H1 (cell line): ENCODE data around the gene POLD4. TPM values are rescaled to one million over a fixed set of nuclear protein-coding genes. Genes with fewer than 3 reads are reported as not detected.

ENCODE experiments used
- CTCF ChIA-PET: fragments of 300-600 bp; sonication (Branson Sonifier 250); formaldehyde crosslinking; loops from one replicate; lab custom pipeline; 2021; ENCODE audit not compliant: partially characterized antibody; lab: Charles Lee
- POLR2A ChIA-PET: fragments of 300-600 bp; sonication (Branson Sonifier 250); formaldehyde crosslinking; loops from one replicate; lab custom pipeline; 2021; ENCODE audit warnings: inconsistent platforms; ENCODE audit not compliant: partially characterized antibody; lab: Charles Lee
- DNase-seq, 2 experiments: peaks; one replicate each; pipeline versions ENCODE4 v3.0.0 to v3.0.0-alpha.2; 2010 to 2022; ENCODE audit warnings: low spot score in 2 of 2, low read depth in 1 of 2, mixed read lengths in 1 of 2
- FAIRE-seq: peaks from 2 replicates; lab custom pipeline; 2011; peaks lifted over from hg19 to GRCh38; lab: Jason Lieb, UNC
- H2AFZ ChIP-seq: 2 replicates; pipeline ENCODE4 v1.8.1; 2012; ENCODE audit warnings: low read length, inconsistent platforms
- H2AK5ac ChIP-seq: 2 replicates; pipeline ENCODE4 v1.6.1; 2013; ENCODE audit warnings: low read depth, low read length
- H2BK120ac ChIP-seq: replicated peaks from 2 replicates; pipeline ENCODE3; 2013; ENCODE audit warnings: low read depth, low read length, inconsistent platforms
- H2BK12ac ChIP-seq: 2 replicates; pipeline ENCODE4 v1.6.1; 2013; ENCODE audit warnings: low read depth, low read length
- H2BK15ac ChIP-seq: 2 replicates; pipeline ENCODE4 v1.6.1; 2013; ENCODE audit warnings: low read length
- H2BK20ac ChIP-seq: 2 replicates; pipeline ENCODE4 v1.6.1; 2013; ENCODE audit warnings: low read length
- H2BK5ac ChIP-seq: 2 replicates; pipeline ENCODE4 v1.6.1; 2013; ENCODE audit warnings: low read depth, low read length
- H3K14ac ChIP-seq: 2 replicates; pipeline ENCODE4 v1.6.1; 2013; ENCODE audit warnings: inconsistent platforms; ENCODE audit not compliant: insufficient read length
- H3K18ac ChIP-seq: 2 replicates; pipeline ENCODE4 v1.6.1; 2013; ENCODE audit warnings: low read length; ENCODE audit errors: extremely low read depth
- H3K23ac ChIP-seq: 2 replicates; pipeline ENCODE4 v1.6.1; 2013; ENCODE audit warnings: inconsistent platforms; ENCODE audit not compliant: insufficient read length
- H3K23me2 ChIP-seq: 2 replicates; pipeline ENCODE4 v1.6.1; 2013; ENCODE audit warnings: low read depth, low read length
- H3K27ac ChIP-seq: 2 replicates; pipeline ENCODE4 v1.6.1; 2011; ENCODE audit warnings: low read depth, low read length, inconsistent platforms
- H3K27me3 ChIP-seq, 4 experiments: replicated peaks in 1 of 4; 1 replicate in 1 of 4; 2 replicates in 3 of 4; pipeline versions ENCODE4 v1.6.1 to v1.8.1; 2011 to 2013; ENCODE audit warnings: low read length in 3 of 4, mild to moderate bottlenecking in 3 of 4, inconsistent platforms in 2 of 4, mixed read lengths in 2 of 4, moderate library complexity in 1 of 4; ENCODE audit not compliant: control insufficient read depth in 3 of 4, insufficient read depth in 3 of 4; ENCODE audit errors: extremely low read depth in 1 of 4
- H3K36me3 ChIP-seq, 4 experiments: 2 replicates each; pipeline versions ENCODE4 v1.6.1 to v1.8.1; 2011 to 2013; ENCODE audit warnings: mild to moderate bottlenecking in 4 of 4, low read length in 3 of 4, moderate library complexity in 2 of 4, control low read depth in 1 of 4, inconsistent platforms in 1 of 4; ENCODE audit not compliant: insufficient read depth in 4 of 4, control insufficient read depth in 2 of 4
- H3K4ac ChIP-seq: replicated peaks from 2 replicates; pipeline ENCODE3; 2013; ENCODE audit warnings: low read length, low read depth, mixed read lengths, inconsistent platforms; ENCODE audit not compliant: insufficient read length
- H3K4me1 ChIP-seq, 4 experiments: replicated peaks in 1 of 4; 1 replicate in 1 of 4; 2 replicates in 3 of 4; pipeline versions ENCODE4 v1.6.1 to v1.8.1; 2011 to 2013; ENCODE audit warnings: low read length in 3 of 4, inconsistent platforms in 2 of 4, mixed read lengths in 1 of 4; ENCODE audit not compliant: insufficient read depth in 4 of 4, control insufficient read depth in 3 of 4
- H3K4me2 ChIP-seq, 2 experiments: 2 replicates each; pipeline versions ENCODE4 v1.6.1 to v1.8.1; 2011 to 2013; ENCODE audit warnings: low read depth in 2 of 2, low read length in 2 of 2, control low read depth in 1 of 2, inconsistent platforms in 1 of 2, mild to moderate bottlenecking in 1 of 2; ENCODE audit not compliant: insufficient read depth in 1 of 2
- H3K4me3 ChIP-seq, 4 experiments: fragments of 200-600, 300-600 bp in 1 of 4; sonication (generic), shearing (Covaris generic), sonication (Bioruptor Twin) in 1 of 4; 2 replicates each; pipeline versions ENCODE4 v1.5.1 to v1.8.1; 2011 to 2016; ENCODE audit warnings: low read length in 4 of 4, low read depth in 3 of 4, control low read depth in 2 of 4, inconsistent platforms in 2 of 4, mild to moderate bottlenecking in 2 of 4, mixed read lengths in 1 of 4, moderate library complexity in 1 of 4; ENCODE audit not compliant: insufficient read depth in 2 of 4; ENCODE audit errors: extremely low read depth in 1 of 4
- H3K56ac ChIP-seq: replicated peaks from 2 replicates; pipeline ENCODE3; 2013; ENCODE audit warnings: low read depth, mild to moderate bottlenecking, mixed read lengths, low read length, inconsistent platforms; ENCODE audit not compliant: insufficient read length
- H3K79me1 ChIP-seq: 2 replicates; pipeline ENCODE4 v1.6.1; 2013; ENCODE audit warnings: low read depth, low read length, control low read depth
- H3K79me2 ChIP-seq, 2 experiments: 2 replicates each; pipeline versions ENCODE4 v1.6.1 to v1.8.1; 2012 to 2013; ENCODE audit warnings: low read length in 2 of 2, mild to moderate bottlenecking in 2 of 2, inconsistent platforms in 1 of 2; ENCODE audit not compliant: insufficient read depth in 2 of 2, control insufficient read depth in 1 of 2
- H3K9ac ChIP-seq, 4 experiments: replicated peaks in 1 of 4; 1 replicate in 1 of 4; 2 replicates in 3 of 4; pipeline versions ENCODE4 v1.6.1 to v1.8.1; 2011 to 2013; ENCODE audit warnings: low read depth in 3 of 4, low read length in 3 of 4, control low read depth in 2 of 4, mild to moderate bottlenecking in 2 of 4, moderate library complexity in 2 of 4, inconsistent platforms in 1 of 4; ENCODE audit errors: extremely low read depth in 1 of 4
- H3K9me3 ChIP-seq, 2 experiments: 2 replicates each; pipeline versions ENCODE4 v1.6.1 to v1.8.1; 2012 to 2013; ENCODE audit warnings: mild to moderate bottlenecking in 2 of 2, moderate library complexity in 2 of 2, control low read depth in 1 of 2, inconsistent platforms in 1 of 2, low read depth in 1 of 2, low read length in 1 of 2, mixed read lengths in 1 of 2; ENCODE audit not compliant: insufficient read depth in 2 of 2
- H4K20me1 ChIP-seq, 2 experiments: replicated peaks in 1 of 2; 2 replicates each; pipeline versions ENCODE3 to v1.8.1; 2011 to 2013; ENCODE audit warnings: inconsistent platforms in 2 of 2, low read length in 2 of 2, mild to moderate bottlenecking in 1 of 2; ENCODE audit not compliant: insufficient read depth in 2 of 2, control insufficient read depth in 1 of 2
- H4K5ac ChIP-seq: 2 replicates; pipeline ENCODE4 v1.6.1; 2013; ENCODE audit warnings: low read length, low read depth, mixed read lengths, inconsistent platforms; ENCODE audit not compliant: insufficient read length
- H4K8ac ChIP-seq: 2 replicates; pipeline ENCODE4 v1.8.0; 2013; ENCODE audit warnings: mild to moderate bottlenecking, moderate library complexity, low read length, inconsistent platforms; ENCODE audit not compliant: insufficient read depth; ENCODE audit errors: extremely low read depth
- H4K91ac ChIP-seq: replicated peaks from 2 replicates; pipeline ENCODE3; 2013; ENCODE audit warnings: low read length, mixed read lengths, inconsistent platforms; ENCODE audit not compliant: insufficient read length
- ASH2L ChIP-seq: fragments of 200-600, 300-600 bp; sonication (generic); IDR thresholded peaks from one replicate; pipeline ENCODE4 v1.7.1; 2017; ENCODE audit warnings: low read length
- ATF3 ChIP-seq: IDR thresholded peaks from 2 replicates; pipeline ENCODE4 v1.6.1; 2011; ENCODE audit warnings: low read depth, mild to moderate bottlenecking, low read length; ENCODE audit not compliant: insufficient read depth
- CREB1 ChIP-seq: IDR thresholded peaks from 2 replicates; pipeline ENCODE4 v1.6.1; 2012; ENCODE audit warnings: inconsistent platforms
- CTBP2 ChIP-seq: IDR thresholded peaks from 2 replicates; pipeline ENCODE4 v1.7.0; 2011; ENCODE audit warnings: borderline replicate concordance, mild to moderate bottlenecking, moderate library complexity, mixed read lengths, low read length; ENCODE audit not compliant: insufficient read depth, insufficient read length
- FOSL1 ChIP-seq: IDR thresholded peaks from 2 replicates; pipeline ENCODE4 v1.6.1; 2011; ENCODE audit warnings: mild to moderate bottlenecking, low read depth, low read length, moderate library complexity; ENCODE audit not compliant: insufficient read depth
- KDM4A ChIP-seq: IDR thresholded peaks from one replicate; pipeline ENCODE4 v1.7.1; 2012; ENCODE audit warnings: low read depth, mild to moderate bottlenecking, moderate library complexity, low read length, inconsistent platforms; ENCODE audit not compliant: severe bottlenecking
- KDM5A ChIP-seq: fragments of 200-600 bp; IDR thresholded peaks from 2 replicates; pipeline ENCODE4 v1.7.1; 2012; ENCODE audit warnings: mild to moderate bottlenecking, low read length, inconsistent platforms, mixed read lengths
- MAFK ChIP-seq: IDR thresholded peaks from 2 replicates; pipeline ENCODE4 v1.6.1; 2012; ENCODE audit warnings: low read depth, mild to moderate bottlenecking, improper control_type of control experiment, low read length
- MAX ChIP-seq: IDR thresholded peaks from 2 replicates; pipeline ENCODE4 v1.6.1; 2012; ENCODE audit warnings: inconsistent platforms
- RAD21 ChIP-seq, 2 experiments: IDR thresholded peaks in 1 of 2; conservative IDR thresholded peaks in 1 of 2; 2 replicates each; pipeline ENCODE4 v1.6.1; 2011; ENCODE audit warnings: low read depth in 2 of 2, low read length in 2 of 2, improper control_type of control experiment in 1 of 2, inconsistent platforms in 1 of 2, mild to moderate bottlenecking in 1 of 2, moderate library complexity in 1 of 2
- RXRA ChIP-seq: IDR thresholded peaks from 2 replicates; pipeline ENCODE4 v1.6.1; 2011; ENCODE audit warnings: low read depth, mild to moderate bottlenecking, low read length, moderate library complexity; ENCODE audit not compliant: insufficient read depth
- YY1 ChIP-seq: IDR thresholded peaks from 2 replicates; pipeline ENCODE4 v1.6.1; 2011; ENCODE audit warnings: low read depth, mild to moderate bottlenecking, low read length
- WGBS, 2 experiments: shearing (Covaris generic) in 1 of 2; methylation state at CpG; one replicate each; pipeline versions ENCODE4 v1.1.6 to v1.1.7; 2013 to 2015; ENCODE audit warnings: low lambda C conversion rate in 2 of 2, mixed read lengths in 2 of 2, inconsistent platforms in 1 of 2, low coverage in 1 of 2, missing lambda C conversion rate in 1 of 2; ENCODE audit not compliant: insufficient replicate concordance in 2 of 2, insufficient coverage in 1 of 2, insufficient read length in 1 of 2; ENCODE audit errors: extremely low coverage in 1 of 2, missing lambda C conversion rate in 1 of 2; 5-methylcytosine and 5-hydroxymethylcytosine counted together
- polyA plus RNA-seq, 7 experiments: library from polyadenylated mRNA; depleted of rRNA in 3 of 7; stranded (reverse) in 5 of 7; unstranded in 2 of 7; fragments of >200 nt in 5 of 7; fragments of 200-250 nt in 2 of 7; gene quantifications; 1 replicate in 5 of 7; 2 replicates in 1 of 7; 4 replicates in 1 of 7; pipeline versions ENCODE4 v1.2.1 to v1.2.3, GENCODE V29; 2011 to 2013; ENCODE audit warnings: missing spikeins in 2 of 7, mixed read lengths in 2 of 7
- total RNA-seq: library from RNA; stranded (reverse); fragmentation: NEBNext Ultra II Directional; extraction: Animal tissue kit (Norgen Biotek cat#: 25700); gene quantifications from 2 replicates; pipeline ENCODE4 v1.2.1, GENCODE V29; 2021

POLD4 gene
- total and polyA plus RNA-seq, 2 of the 8 experiments (the other 6 are each of a cell fraction or from before 2014, with no cell fraction given) = 21.2 to 46.7 TPM

DNA sequence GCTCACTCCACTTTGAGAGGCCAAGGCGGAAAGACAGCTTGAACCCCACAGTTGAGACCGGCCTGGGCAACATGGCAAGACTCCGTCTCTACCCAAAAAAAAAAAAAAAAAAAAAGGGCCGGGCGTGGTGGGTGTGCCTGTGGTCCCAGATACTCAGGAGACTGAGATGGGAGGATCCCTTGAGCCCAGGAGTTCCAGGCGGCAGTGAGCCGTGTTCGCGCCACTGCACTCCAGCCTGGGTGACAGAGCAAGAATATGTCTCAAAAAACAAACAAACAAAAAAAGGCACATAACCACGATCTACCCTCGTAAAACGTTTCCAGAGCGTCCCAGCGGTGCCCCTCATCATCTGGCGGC, 37.6 kb upstream of the POLD4 start:
- H3K79me2 ChIP-seq = no peaks in the 10 kb centered on the region
- H2BK120ac ChIP-seq = no peak overlapping the region
- H2BK15ac ChIP-seq = no peak overlapping the region
- no peak overlapping the region for H2AFZ ChIP-seq
- peak overlapping the region in 3 of 4 experiments; percentile 51 to 72 (median 66); a peak in 4 of 7 replicates for H3K9ac ChIP-seq
- no peak for DNase-seq
- peak overlapping the region; percentile 63 to 88 (median 69) for H3K4me3 ChIP-seq
- H3K27ac ChIP-seq = no peak overlapping the region
- CTCF ChIA-PET = interaction anchor here (0.6 to 34.8 kb wide), 10 partner anchors 10 to 861 kb away, joined by 3 to 1305 read pairs (median 4); partner anchors contain the start of genes CLCF1, POLD4 and PPP1CA
- no peak overlapping the region for H2BK5ac ChIP-seq
- H2BK12ac ChIP-seq = no peak overlapping the region
- peak overlapping the region; percentile 65 to 86 for H3K4me2 ChIP-seq
- H3K9me3 ChIP-seq = no peaks in the 10 kb centered on the region
- no peak overlapping the region for H3K4ac ChIP-seq
- H4K20me1 ChIP-seq = peaks cover 0 to 2% of the 10 kb centered on the region in 2 experiments
- no peak overlapping the region for H3K23ac ChIP-seq
- no peak for FAIRE-seq
- no peak overlapping the region for H2AK5ac ChIP-seq
- H3K79me1 ChIP-seq = 0 out of 2 replicates have a peak, but pooled peaks cover 2% of the 10 kb centered on the region
- H3K36me3 ChIP-seq = peaks cover 0 to 4% (median 0%) of the 10 kb centered on the region in 4 experiments; a peak in 1 of 8 replicates
- H3K14ac ChIP-seq = no peak overlapping the region
- no peak overlapping the region for H4K5ac ChIP-seq
- H3K27me3 ChIP-seq = no peaks in the 10 kb centered on the region; a peak in 2 of 7 replicates
- H3K4me1 ChIP-seq = peaks cover 0 to 9% (median 7%) of the 10 kb centered on the region in 4 experiments; a peak in 4 of 7 replicates
- no peak overlapping the region for H4K91ac ChIP-seq
- H2BK20ac ChIP-seq = no peak overlapping the region
- WGBS, 2 experiments = 26% methylated on average over 13 of the region's 15 CpGs; no CpG with 5 or more reads in 1 of the 2 experiments
- H3K56ac ChIP-seq = no peak overlapping the region
- POLR2A ChIA-PET = interaction anchor here (0.8 to 3.3 kb wide), 6 partner anchors 10 to 70 kb away, joined by 3 to 31 read pairs (median 6); partner anchors contain the start of genes POLD4 and PPP1CA
- peaks cover 13% of the 10 kb centered on the region for H3K23me2 ChIP-seq
- H3K18ac ChIP-seq = no peak overlapping the region
- peak overlapping the region; percentile 89; the same call in 1 of the 2 replicates for H4K8ac ChIP-seq
- TF ChIP-seq ATF3 (no peak), RAD21 (IDR thresholded peaks at IDR 0.05 in 1 of 2, conservative IDR thresholded peaks at IDR 0.05 in 1 of 2; ENCODE audit: low read depth in 2 of 2, low read length in 2 of 2) (no peak), FOSL1 (no peak), KDM4A (no peak), RXRA (no peak), YY1 (no peak), MAFK (no peak), KDM5A (no peak), CTBP2 (no peak), ASH2L (no peak), CREB1 (no peak), MAX (no peak)
